Mucosa of rectum (tissue), 2 donors: ENCODE data around the gene MEGF9.

ENCODE experiments used
- H3K27ac ChIP-seq, 2 donors: one replicate each; pipeline ENCODE4 v1.7.0; 2013; ENCODE audit warnings: inconsistent platforms in 2 of 2, low read depth in 2 of 2, low read length in 2 of 2
- H3K27me3 ChIP-seq, 2 donors: one replicate each; pipeline ENCODE4 v1.7.0; 2013; ENCODE audit warnings: low read length in 2 of 2; ENCODE audit not compliant: control insufficient read depth in 2 of 2, insufficient read depth in 2 of 2
- H3K36me3 ChIP-seq, 2 donors: one replicate each; pipeline ENCODE4 v1.7.0; 2013; ENCODE audit warnings: low read length in 2 of 2; ENCODE audit not compliant: control insufficient read depth in 2 of 2, insufficient read depth in 2 of 2
- H3K4me1 ChIP-seq, 2 donors: one replicate each; pipeline ENCODE4 v1.7.0; 2013; ENCODE audit warnings: low read length in 2 of 2, mild to moderate bottlenecking in 1 of 2; ENCODE audit not compliant: control insufficient read depth in 2 of 2, insufficient read depth in 2 of 2
- H3K4me3 ChIP-seq, 2 donors: one replicate each; pipeline ENCODE4 v1.7.0; 2013; ENCODE audit warnings: low read length in 2 of 2
- H3K9ac ChIP-seq, 2 donors: one replicate each; pipeline ENCODE4 v1.7.0; 2013; ENCODE audit warnings: low read length in 2 of 2, low read depth in 1 of 2, mild to moderate bottlenecking in 1 of 2
- H3K9me3 ChIP-seq, 2 donors: one replicate each; pipeline ENCODE4 v1.7.0; 2013; ENCODE audit warnings: low read length in 2 of 2; ENCODE audit not compliant: control insufficient read depth in 2 of 2
- donor health status: healthy.
- donor health status: Normal muscosa, but diverticular disease.

Gene MEGF9

GRCh38 chr9:120612218-120612617 is 102.1 kb downstream of the MEGF9 start:
- no peaks in the 10 kb centered on the region for H3K4me1 ChIP-seq
- H3K27me3 ChIP-seq = no peaks in the 10 kb centered on the region
- no peak overlapping the region for H3K4me3 ChIP-seq
- H3K9me3 ChIP-seq = no peaks in the 10 kb centered on the region
- no peak overlapping the region for H3K9ac ChIP-seq
- peaks cover 0 to 4% of the 10 kb centered on the region in 2 donors for H3K36me3 ChIP-seq
- H3K27ac ChIP-seq = no peak overlapping the region

- Histone ChIP-seq H3K9me3 (no peaks in the 10 kb centered on the region), H3K27ac (no peak overlapping the region), H3K27me3 (no peaks in the 10 kb centered on the region), H3K36me3 (peaks cover 0 to 4% of the 10 kb centered on the region in 2 donors), H3K9ac (no peak overlapping the region), H3K4me1 (no peaks in the 10 kb centered on the region), H3K4me3 (no peak overlapping the region)
Observed at GRCh38 chr9:120611690-120612068, 102.6 kb downstream of the MEGF9 start.

- Histone ChIP-seq H3K27me3 (no peaks in the 10 kb centered on the region), H3K36me3 (peaks cover 0 to 4% of the 10 kb centered on the region in 2 donors), H3K9me3 (no peaks in the 10 kb centered on the region), H3K27ac (no peak overlapping the region), H3K4me3 (no peak overlapping the region), H3K4me1 (no peaks in the 10 kb centered on the region), H3K9ac (no peak overlapping the region)
Observed at GRCh38 chr9:120610975-120611689, 103.1 kb downstream of the MEGF9 start.

- no peak overlapping the region for H3K27ac ChIP-seq
- no peaks in the 10 kb centered on the region for H3K27me3 ChIP-seq
- H3K36me3 ChIP-seq = peaks cover 0 to 11% of the 10 kb centered on the region in 2 donors
- H3K9me3 ChIP-seq = no peaks in the 10 kb centered on the region
- H3K9ac ChIP-seq = no peak overlapping the region
- no peak overlapping the region for H3K4me3 ChIP-seq
- H3K4me1 ChIP-seq = no peaks in the 10 kb centered on the region
Observed at GRCh38 chr9:120609636-120610035, 104.6 kb downstream of the MEGF9 start.

GRCh38 chr9:120608421-120608820 is 105.8 kb downstream of the MEGF9 start:
- no peak overlapping the region for H3K4me3 ChIP-seq
- H3K9ac ChIP-seq = no peak overlapping the region
- H3K27me3 ChIP-seq = no peaks in the 10 kb centered on the region
- no peak overlapping the region for H3K27ac ChIP-seq
- no peaks in the 10 kb centered on the region for H3K4me1 ChIP-seq
- H3K9me3 ChIP-seq = no peaks in the 10 kb centered on the region
- peaks cover 0 to 12% of the 10 kb centered on the region in 2 donors for H3K36me3 ChIP-seq

GRCh38 chr9:120603591-120603990 is 110.7 kb downstream of the MEGF9 start:
- no peak overlapping the region for H3K27ac ChIP-seq
- H3K27me3 ChIP-seq = no peaks in the 10 kb centered on the region
- no peaks in the 10 kb centered on the region for H3K4me1 ChIP-seq
- H3K9me3 ChIP-seq = no peaks in the 10 kb centered on the region
- no peak overlapping the region for H3K4me3 ChIP-seq
- peaks cover 0 to 12% of the 10 kb centered on the region in 2 donors for H3K36me3 ChIP-seq
- no peak overlapping the region for H3K9ac ChIP-seq

- Histone ChIP-seq H3K9ac (no peak overlapping the region), H3K27me3 (no peaks in the 10 kb centered on the region), H3K4me3 (no peak overlapping the region), H3K36me3 (peaks cover 0 to 12% of the 10 kb centered on the region in 2 donors), H3K9me3 (no peaks in the 10 kb centered on the region), H3K27ac (no peak overlapping the region), H3K4me1 (no peaks in the 10 kb centered on the region)
Observed at GRCh38 chr9:120603010-120603409, 111.3 kb downstream of the MEGF9 start.

GRCh38 chr9:120593955-120594277 is 120.4 kb downstream of the MEGF9 start:
- Histone ChIP-seq H3K36me3 (no peaks in the 10 kb centered on the region), H3K27ac (no peak overlapping the region), H3K27me3 (no peaks in the 10 kb centered on the region), H3K4me3 (no peak overlapping the region), H3K9me3 (no peaks in the 10 kb centered on the region), H3K9ac (no peak overlapping the region), H3K4me1 (no peaks in the 10 kb centered on the region)

- Histone ChIP-seq H3K27me3 (no peaks in the 10 kb centered on the region), H3K9ac (no peak overlapping the region), H3K4me1 (no peaks in the 10 kb centered on the region), H3K27ac (no peak overlapping the region), H3K36me3 (no peaks in the 10 kb centered on the region), H3K4me3 (no peak overlapping the region), H3K9me3 (no peaks in the 10 kb centered on the region)
Observed at GRCh38 chr9:120593250-120593954, 120.9 kb downstream of the MEGF9 start.

- no peaks in the 10 kb centered on the region for H3K4me1 ChIP-seq
- H3K9ac ChIP-seq = no peak overlapping the region
- H3K4me3 ChIP-seq = no peak overlapping the region
- H3K36me3 ChIP-seq = no peaks in the 10 kb centered on the region
- no peaks in the 10 kb centered on the region for H3K9me3 ChIP-seq
- no peak overlapping the region for H3K27ac ChIP-seq
- no peaks in the 10 kb centered on the region for H3K27me3 ChIP-seq
Observed at GRCh38 chr9:120592210-120592609, 122.1 kb downstream of the MEGF9 start.
